Caco-2 (cell line): Measurements from ENCODE around the gene MORN1. TPM values are rescaled to one million over a fixed set of nuclear protein-coding genes. Genes with fewer than 3 reads are reported as not detected.

Source experiments
- BruUV-seq: library from RNA; stranded (reverse); fragments of 400-500 nt; replicated peaks from 2 replicates; lab custom pipeline; 2021; lab: Mats Ljungman, UMichigan
- CTCF ChIA-PET: fragments of 300-600 bp; sonication (Branson Sonifier 250); formaldehyde crosslinking; loops from one replicate; lab custom pipeline; 2022; ENCODE audit warnings: antibody characterized with exemption; lab: Charles Lee
- POLR2A ChIA-PET: fragments of 300-600 bp; sonication (Branson Sonifier 250); formaldehyde crosslinking; loops from one replicate; lab custom pipeline; 2022; ENCODE audit warnings: antibody characterized with exemption; lab: Charles Lee
- DNase-seq, 2 experiments: peaks; one replicate each; pipeline versions ENCODE4 v3.0.0 to v3.0.0-alpha.2; 2020 to 2022
- H3K27me3 ChIP-seq: replicated peaks from 2 replicates; pipeline ENCODE4 v1.6.0; 2011; ENCODE audit warnings: low read length; ENCODE audit not compliant: control insufficient read depth, insufficient read depth
- H3K36me3 ChIP-seq: 2 replicates; pipeline ENCODE4 v1.5.1; 2011; ENCODE audit warnings: low read length; ENCODE audit not compliant: control insufficient read depth, insufficient read depth
- H3K4me1 ChIP-seq: fragments of 250-450 bp; sonication (Bioruptor Pico); 2 replicates; pipeline ENCODE4 v1.5.1; 2020; ENCODE audit warnings: mild to moderate bottlenecking
- H3K4me3 ChIP-seq: 2 replicates; pipeline ENCODE4 v1.5.1; 2011; ENCODE audit warnings: low read depth, mild to moderate bottlenecking, control low read depth, low read length
- H3K9me3 ChIP-seq: fragments of 250-450 bp; sonication (Bioruptor Pico); 2 replicates; pipeline ENCODE4 v1.5.1; 2020; ENCODE audit warnings: mild to moderate bottlenecking, moderate library complexity
- H3K27ac Mint-ChIP-seq: one replicate; pipeline ENCODE4 v1.8.0; 2022; ENCODE audit warnings: mixed read lengths; ENCODE audit not compliant: unreplicated experiment
- H3K27me3 Mint-ChIP-seq: one replicate; pipeline ENCODE4 v1.8.0; 2022; ENCODE audit warnings: mixed read lengths; ENCODE audit not compliant: insufficient read depth, unreplicated experiment
- H3K36me3 Mint-ChIP-seq: one replicate; pipeline ENCODE4 v1.8.0; 2022; ENCODE audit warnings: mild to moderate bottlenecking, mixed read lengths; ENCODE audit not compliant: insufficient read depth, unreplicated experiment
- H3K4me1 Mint-ChIP-seq: one replicate; pipeline ENCODE4 v1.8.0; 2022; ENCODE audit warnings: low read depth, mixed read lengths; ENCODE audit not compliant: unreplicated experiment
- H3K4me3 Mint-ChIP-seq: one replicate; pipeline ENCODE4 v1.8.0; 2022; ENCODE audit warnings: mild to moderate bottlenecking, moderate library complexity, mixed read lengths; ENCODE audit not compliant: unreplicated experiment
- H3K9me3 Mint-ChIP-seq: one replicate; pipeline ENCODE4 v1.8.0; 2022; ENCODE audit warnings: mixed read lengths; ENCODE audit not compliant: unreplicated experiment
- CTCF ChIP-seq, 2 experiments: fragments of 200-600 bp in 1 of 2; IDR thresholded peaks; 1 replicate in 1 of 2; 2 replicates in 1 of 2; pipeline versions ENCODE4 v1.5.1 to v1.8.0; 2011 to 2022; ENCODE audit warnings: antibody characterized with exemption in 1 of 2, control low read depth in 1 of 2, inconsistent platforms in 1 of 2, low read depth in 1 of 2, low read length in 1 of 2, mild to moderate bottlenecking in 1 of 2, moderate library complexity in 1 of 2; ENCODE audit not compliant: insufficient read depth in 1 of 2, severe bottlenecking in 1 of 2, unreplicated experiment in 1 of 2
- intact Hi-C: fragments of 100-400 bp; cut with micrococcal nuclease; formaldehyde crosslinking; loops from one replicate; pipeline ENCODE4 v1.10.0; 2022; ENCODE audit not compliant: unreplicated experiment
- total RNA-seq: library from RNA; stranded (reverse); gene quantifications from 2 replicates; pipeline ENCODE4 v1.2.3, GENCODE V29; 2022

The MORN1 gene
- total RNA-seq, 1 experiment from 2014 or later, result 8.6 TPM

- peak overlapping the region; percentile 76 for H3K27ac Mint-ChIP-seq
- ChIA-PET POLR2A (no interaction called here), CTCF (no interaction called here)
- no peak overlapping the region for H3K4me3 ChIP-seq
- H3K36me3 Mint-ChIP-seq, result no peaks in the 10 kb centered on the region
- no peaks in the 10 kb centered on the region for H3K4me1 Mint-ChIP-seq
- no peaks in the 10 kb centered on the region for H3K27me3 Mint-ChIP-seq
- TF ChIP-seq CTCF (IDR thresholded peaks at IDR 0.05; ENCODE audit: insufficient read depth in 1 of 2, low read depth in 1 of 2, low read length in 1 of 2, severe bottlenecking in 1 of 2, unreplicated experiment in 1 of 2), result no peak
- no peaks in the 10 kb centered on the region for H3K9me3 Mint-ChIP-seq
- H3K4me1 ChIP-seq, result no peaks in the 10 kb centered on the region
- H3K27me3 ChIP-seq, result no peaks in the 10 kb centered on the region
- no TSS peak for BruUV-seq
- intact Hi-C loops, result no loop called here
- H3K4me3 Mint-ChIP-seq, result no peak overlapping the region
- no peaks in the 10 kb centered on the region for H3K9me3 ChIP-seq
- DNase-seq, result no peak
- no peaks in the 10 kb centered on the region for H3K36me3 ChIP-seq
These were observed 7.1 kb downstream of the MORN1 start for GRCh38 chr1:2384130-2384860.

GRCh38 chr1:2383576-2383975 lies 7.8 kb downstream of the MORN1 start:
- Mint-ChIP-seq H3K27ac (peak overlapping the region; percentile 76), H3K9me3 (no peaks in the 10 kb centered on the region), H3K36me3 (no peaks in the 10 kb centered on the region), H3K4me1 (no peaks in the 10 kb centered on the region), H3K27me3 (no peaks in the 10 kb centered on the region), H3K4me3 (no peak overlapping the region)
- intact Hi-C loops, result no loop called here
- no peak overlapping the region for H3K4me3 ChIP-seq
- H3K27me3 ChIP-seq, result no peaks in the 10 kb centered on the region
- no peaks in the 10 kb centered on the region for H3K9me3 ChIP-seq
- CTCF ChIA-PET, result no interaction called here
- H3K36me3 ChIP-seq, result no peaks in the 10 kb centered on the region
- no peaks in the 10 kb centered on the region for H3K4me1 ChIP-seq
- POLR2A ChIA-PET, result no interaction called here
- no peak for TF ChIP-seq CTCF (IDR thresholded peaks at IDR 0.05; ENCODE audit: insufficient read depth in 1 of 2, low read depth in 1 of 2, low read length in 1 of 2, severe bottlenecking in 1 of 2, unreplicated experiment in 1 of 2)
- no peak for DNase-seq
- no TSS peak for BruUV-seq

- H3K36me3 ChIP-seq, result no peaks in the 10 kb centered on the region
- DNase-seq, result peak; percentile 59 to 66
- Mint-ChIP-seq H3K27me3 (no peaks in the 10 kb centered on the region), H3K4me1 (no peaks in the 10 kb centered on the region), H3K9me3 (no peaks in the 10 kb centered on the region), H3K27ac (no peak overlapping the region), H3K4me3 (no peak overlapping the region), H3K36me3 (no peaks in the 10 kb centered on the region)
- intact Hi-C loops, result loop anchor here (1.0 kb wide), 1 partner anchor 187 kb away; no protein-coding TSS in a partner anchor
- TF ChIP-seq CTCF (IDR thresholded peaks at IDR 0.05; ENCODE audit: insufficient read depth in 1 of 2, low read depth in 1 of 2, low read length in 1 of 2, severe bottlenecking in 1 of 2, unreplicated experiment in 1 of 2), result peak; percentile 57 to 60
- CTCF ChIA-PET, result interaction anchor here (1.3 to 1.8 kb wide), 2 partner anchors 71 to 187 kb away, joined by 5 to 29 read pairs; partner anchors contain the start of gene FAAP20
- no TSS peak for BruUV-seq
- no peaks in the 10 kb centered on the region for H3K4me1 ChIP-seq
- POLR2A ChIA-PET, result interaction anchor here (0.6 kb wide), 1 partner anchor 9 kb away, joined by 5 read pairs; the partner anchor contains the start of gene RER1
- no peaks in the 10 kb centered on the region for H3K27me3 ChIP-seq
- no peaks in the 10 kb centered on the region for H3K9me3 ChIP-seq
- H3K4me3 ChIP-seq, result no peak overlapping the region
These were observed 8.6 kb downstream of the MORN1 start for GRCh38 chr1:2382621-2383361.
